H9 (cell line): Measurements from ENCODE around the gene NTRK2. TPM values are rescaled to one million over a fixed set of nuclear protein-coding genes. Genes with fewer than 3 reads are reported as not detected.

Source experiments
- DNase-seq: peaks from one replicate; pipeline ENCODE4 v3.0.0-alpha.2; 2017
- H2AFZ ChIP-seq: one replicate; pipeline ENCODE4 v1.6.1; 2013; ENCODE audit warnings: mild to moderate bottlenecking, low read length, control low read depth, moderate library complexity
- H2AK5ac ChIP-seq: 2 replicates; pipeline ENCODE4 v1.6.1; 2013; ENCODE audit warnings: low read length, control low read depth, mixed read lengths; ENCODE audit not compliant: insufficient read length
- H2BK120ac ChIP-seq: one replicate; pipeline ENCODE4 v1.6.1; 2013; ENCODE audit warnings: low read depth, mild to moderate bottlenecking, low read length, control low read depth, inconsistent platforms; ENCODE audit not compliant: poor library complexity, severe bottlenecking
- H2BK12ac ChIP-seq: 2 replicates; pipeline ENCODE4 v1.6.1; 2013; ENCODE audit warnings: low read length, control low read depth, mixed read lengths, low read depth; ENCODE audit not compliant: insufficient read length
- H2BK15ac ChIP-seq: 2 replicates; pipeline ENCODE4 v1.6.1; 2013; ENCODE audit warnings: low read depth, low read length, control low read depth
- H2BK20ac ChIP-seq: one replicate; pipeline ENCODE4 v1.6.1; 2013; ENCODE audit warnings: low read depth, mild to moderate bottlenecking, low read length, control low read depth, inconsistent platforms; ENCODE audit not compliant: poor library complexity, severe bottlenecking
- H2BK5ac ChIP-seq: 2 replicates; pipeline ENCODE4 v1.6.1; 2013; ENCODE audit warnings: low read length, control low read depth, mixed read lengths; ENCODE audit not compliant: insufficient read length
- H3K14ac ChIP-seq: 2 replicates; pipeline ENCODE4 v1.6.1; 2013; ENCODE audit warnings: low read length, control low read depth; ENCODE audit not compliant: insufficient read depth
- H3K18ac ChIP-seq: 2 replicates; pipeline ENCODE4 v1.6.1; 2013; ENCODE audit warnings: low read depth, mild to moderate bottlenecking, mixed read lengths, low read length, control low read depth; ENCODE audit not compliant: insufficient read length
- H3K23ac ChIP-seq: 2 replicates; pipeline ENCODE4 v1.6.1; 2013; ENCODE audit warnings: low read length, control low read depth, mixed read lengths, low read depth; ENCODE audit not compliant: insufficient read length
- H3K23me2 ChIP-seq: 2 replicates; pipeline ENCODE4 v1.6.1; 2013; ENCODE audit warnings: low read depth, mild to moderate bottlenecking, mixed read lengths, low read length, control low read depth; ENCODE audit not compliant: insufficient read length, poor library complexity, severe bottlenecking
- H3K27ac ChIP-seq: 2 replicates; pipeline ENCODE4 v1.5.1; 2013; ENCODE audit warnings: low read length, control low read depth, mixed read lengths, low read depth; ENCODE audit not compliant: insufficient read length
- H3K27me3 ChIP-seq: 2 replicates; pipeline ENCODE4 v1.6.1; 2013; ENCODE audit warnings: low read length, control low read depth, inconsistent platforms; ENCODE audit not compliant: insufficient read depth
- H3K4ac ChIP-seq: 2 replicates; pipeline ENCODE4 v1.6.1; 2013; ENCODE audit warnings: low read depth, mild to moderate bottlenecking, control low read depth, inconsistent platforms, low read length, moderate library complexity
- H3K4me1 ChIP-seq: 2 replicates; pipeline ENCODE4 v1.6.1; 2013; ENCODE audit warnings: low read length, control low read depth, inconsistent platforms; ENCODE audit not compliant: insufficient read depth
- H3K4me2 ChIP-seq: 2 replicates; pipeline ENCODE4 v1.6.1; 2013; ENCODE audit warnings: low read length, control low read depth, mixed read lengths; ENCODE audit not compliant: insufficient read length, insufficient read depth
- H3K56ac ChIP-seq: 2 replicates; pipeline ENCODE4 v1.6.1; 2013; ENCODE audit warnings: low read depth, mild to moderate bottlenecking, mixed read lengths, low read length, control low read depth; ENCODE audit not compliant: insufficient read length
- H3K79me1 ChIP-seq: 2 replicates; pipeline ENCODE4 v1.6.1; 2013; ENCODE audit warnings: low read depth, mild to moderate bottlenecking, moderate library complexity, low read length, control low read depth, inconsistent platforms; ENCODE audit not compliant: insufficient read depth, poor library complexity, severe bottlenecking
- H3K79me2 ChIP-seq: 2 replicates; pipeline ENCODE4 v1.6.1; 2013; ENCODE audit warnings: low read length, control low read depth, inconsistent platforms; ENCODE audit not compliant: insufficient read depth
- H3K9ac ChIP-seq: 2 replicates; pipeline ENCODE4 v1.6.1; 2013; ENCODE audit warnings: low read length, control low read depth, mixed read lengths; ENCODE audit not compliant: insufficient read length; ENCODE audit errors: extremely low read depth
- H3K9me3 ChIP-seq: one replicate; pipeline ENCODE4 v1.6.1; 2013; ENCODE audit warnings: low read depth, low read length, inconsistent platforms; ENCODE audit not compliant: control insufficient read depth
- H3T11ph ChIP-seq: one replicate; pipeline ENCODE4 v1.6.1; 2013; ENCODE audit warnings: mild to moderate bottlenecking, low read length, control low read depth, inconsistent platforms
- H4K20me1 ChIP-seq: one replicate; pipeline ENCODE4 v1.6.1; 2013; ENCODE audit not compliant: control insufficient read depth, insufficient read length, insufficient read depth
- H4K5ac ChIP-seq: 2 replicates; pipeline ENCODE4 v1.6.1; 2013; ENCODE audit warnings: low read depth, mild to moderate bottlenecking, mixed read lengths, low read length, control low read depth; ENCODE audit not compliant: insufficient read length
- H4K8ac ChIP-seq: replicated peaks from 2 replicates; pipeline ENCODE4 v1.6.1; 2013; ENCODE audit warnings: low read length, control low read depth, mixed read lengths, low read depth; ENCODE audit not compliant: insufficient read length
- H4K91ac ChIP-seq: 2 replicates; pipeline ENCODE4 v1.6.1; 2013; ENCODE audit warnings: low read depth, mild to moderate bottlenecking, moderate library complexity, mixed read lengths, low read length, control low read depth; ENCODE audit not compliant: insufficient read length
- H3K27ac Mint-ChIP-seq, 3 experiments: 2 replicates in 2 of 3; 3 replicates in 1 of 3; pipeline ENCODE4 v1.8.0; 2020 to 2021; ENCODE audit warnings: mixed read lengths in 3 of 3, mild to moderate bottlenecking in 1 of 3, moderate library complexity in 1 of 3
- H3K27me3 Mint-ChIP-seq: 2 replicates; pipeline ENCODE4 v1.8.0; 2021; ENCODE audit warnings: low read depth, mild to moderate bottlenecking, moderate library complexity, mixed read lengths
- H3K36me3 Mint-ChIP-seq, 3 experiments: 2 replicates in 2 of 3; 3 replicates in 1 of 3; pipeline ENCODE4 v1.8.0; 2020 to 2021; ENCODE audit warnings: low read depth in 3 of 3, mixed read lengths in 3 of 3; ENCODE audit not compliant: insufficient read depth in 1 of 3
- H3K4me1 Mint-ChIP-seq, 2 experiments: 2 replicates each; pipeline ENCODE4 v1.8.0; 2020; ENCODE audit warnings: mixed read lengths in 2 of 2
- H3K4me3 Mint-ChIP-seq, 2 experiments: 2 replicates in 1 of 2; 3 replicates in 1 of 2; pipeline ENCODE4 v1.8.0; 2020 to 2021; ENCODE audit warnings: mild to moderate bottlenecking in 2 of 2, mixed read lengths in 2 of 2, moderate library complexity in 1 of 2
- H3K9me3 Mint-ChIP-seq, 2 experiments: 2 replicates in 1 of 2; 3 replicates in 1 of 2; pipeline ENCODE4 v1.8.0; 2020; ENCODE audit warnings: mild to moderate bottlenecking in 2 of 2, mixed read lengths in 2 of 2, moderate library complexity in 1 of 2
- CTCF ChIP-seq: fragments of 200-600 bp; sonication (generic); conservative IDR thresholded peaks from 3 replicates; pipeline ENCODE4 v1.8.0; 2021; ENCODE audit warnings: antibody characterized with exemption, mild to moderate bottlenecking
- WGBS: extraction: QIAGEN DNeasy Blood & Tissue Kit; methylation state at CpG from one replicate; pipeline ENCODE4 v1.1.7; 2013; ENCODE audit warnings: missing lambda C conversion rate, low lambda C conversion rate, mixed read lengths; ENCODE audit not compliant: insufficient read length; ENCODE audit errors: extremely low coverage; 5-methylcytosine and 5-hydroxymethylcytosine counted together
- total RNA-seq: library from RNA; stranded (reverse); gene quantifications from 2 replicates; pipeline ENCODE4 v1.2.1, GENCODE V29; 2021

The NTRK2 gene
- total RNA-seq, 1 experiment from 2014 or later, result 0.02 TPM

- H2BK5ac ChIP-seq, result no peak overlapping the region
- H3K4me3 Mint-ChIP-seq, result no peak overlapping the region
- H2BK12ac ChIP-seq, result no peak overlapping the region
- no peaks in the 10 kb centered on the region for H4K20me1 ChIP-seq
- no peak overlapping the region for H3K18ac ChIP-seq
- H4K8ac ChIP-seq, result no peak overlapping the region
- no peak overlapping the region for H3K4me2 ChIP-seq
- peaks cover 29% of the 10 kb centered on the region for H3K23me2 ChIP-seq
- H3K14ac ChIP-seq, result no peak overlapping the region
- no peaks in the 10 kb centered on the region for H3K79me2 ChIP-seq
- H2AK5ac ChIP-seq, result no peak overlapping the region
- H3K9me3 ChIP-seq, result no peaks in the 10 kb centered on the region
- peaks cover 41% of the 10 kb centered on the region; the same call in 1 of the 2 replicates for H3K27me3 ChIP-seq
- H4K5ac ChIP-seq, result no peak overlapping the region
- no peaks in the 10 kb centered on the region for H3K4me1 ChIP-seq
- H2BK15ac ChIP-seq, result no peak overlapping the region
- TF ChIP-seq CTCF, result no peak
- peaks cover 21 to 23% of the 10 kb centered on the region in 2 experiments for H3K4me1 Mint-ChIP-seq
- no peak for DNase-seq
- no peak overlapping the region for H3K23ac ChIP-seq
- no peak overlapping the region for H2BK20ac ChIP-seq
- no peak overlapping the region for H3K4ac ChIP-seq
- no peak overlapping the region for H4K91ac ChIP-seq
- H3K79me1 ChIP-seq, result no peaks in the 10 kb centered on the region
- no peaks in the 10 kb centered on the region for H3K36me3 Mint-ChIP-seq
- H2AFZ ChIP-seq, result no peak overlapping the region
- no peak overlapping the region for H3K56ac ChIP-seq
- no peak overlapping the region for H3K27ac Mint-ChIP-seq
- no peak overlapping the region for H3K27ac ChIP-seq
- WGBS, result no CpG with 5 or more reads among the region's 9 CpGs
- H3K27me3 Mint-ChIP-seq, result peaks cover 78% of the 10 kb centered on the region
- no peak overlapping the region for H2BK120ac ChIP-seq
- no peak overlapping the region for H3T11ph ChIP-seq
- no peak overlapping the region for H3K9ac ChIP-seq
- no peaks in the 10 kb centered on the region for H3K9me3 Mint-ChIP-seq
Measured at GRCh38 chr9:84671586-84672521, 2.3 kb downstream of the NTRK2 start.
